ENCODE results near the gene MBD3L2.

Gene MBD3L2

DNA sequence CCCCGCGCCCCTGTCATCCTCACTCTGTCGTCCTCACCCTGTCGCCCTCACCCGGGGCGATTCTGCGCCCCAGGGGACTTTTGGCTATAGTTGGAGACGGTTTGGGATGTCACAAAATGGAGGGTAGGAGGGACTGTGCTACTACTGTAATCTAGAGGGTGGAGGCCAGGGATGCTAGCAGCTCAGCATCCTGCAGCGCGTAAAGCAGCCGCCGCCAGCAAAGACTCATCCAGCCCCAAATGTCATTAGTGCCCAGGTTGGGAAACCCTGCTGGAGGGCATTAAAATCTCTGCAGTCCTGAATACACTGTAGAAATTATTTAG, 20.7 kb downstream of the MBD3L2 start:
- H3K27ac Mint-ChIP-seq: peak overlapping the region; percentile 90
- peaks cover 7% of the 10 kb centered on the region for H3K9me3 Mint-ChIP-seq
- ATAC-seq (ENCODE audit: low read depth) (peak; percentile 2), DNase-seq (ENCODE audit: low spot score in 2 of 2) (no peak)
- H3K4me1 Mint-ChIP-seq: peaks cover 12% of the 10 kb centered on the region
- H3K4me3 Mint-ChIP-seq: peak overlapping the region; percentile 97
- peaks cover 15% of the 10 kb centered on the region for H3K36me3 Mint-ChIP-seq
- H3K27me3 Mint-ChIP-seq: no peaks in the 10 kb centered on the region

DNA sequence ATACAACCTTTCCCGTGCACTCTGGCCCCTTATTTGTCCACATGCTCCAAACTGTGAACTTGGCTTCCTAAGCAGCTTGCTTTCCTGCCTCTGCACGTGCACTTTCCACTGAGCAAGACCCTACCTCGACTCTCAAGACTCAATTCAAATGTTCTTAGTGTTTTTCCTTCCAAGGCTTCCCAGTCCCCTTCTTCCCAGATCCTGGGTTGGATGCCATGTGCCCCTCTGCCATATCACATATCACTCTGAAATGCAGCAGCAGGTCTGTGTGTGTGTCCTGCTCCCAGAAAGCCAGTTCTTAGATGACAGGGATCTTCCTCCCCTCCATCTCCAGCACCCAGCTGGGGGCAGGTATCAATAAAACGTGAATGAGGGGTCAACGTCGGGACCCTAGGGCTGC, 23.4 kb downstream of the MBD3L2 start:
- Mint-ChIP-seq H3K36me3 (peaks cover 37% of the 10 kb centered on the region), H3K9me3 (peaks cover 6% of the 10 kb centered on the region), H3K4me3 (no peak overlapping the region), H3K4me1 (peaks cover 12% of the 10 kb centered on the region), H3K27me3 (no peaks in the 10 kb centered on the region), H3K27ac (no peak overlapping the region)
- DNase-seq (ENCODE audit: low spot score in 2 of 2) (peak in 1 of 2 donors; percentile 7), ATAC-seq (ENCODE audit: low read depth) (no peak)

DNA sequence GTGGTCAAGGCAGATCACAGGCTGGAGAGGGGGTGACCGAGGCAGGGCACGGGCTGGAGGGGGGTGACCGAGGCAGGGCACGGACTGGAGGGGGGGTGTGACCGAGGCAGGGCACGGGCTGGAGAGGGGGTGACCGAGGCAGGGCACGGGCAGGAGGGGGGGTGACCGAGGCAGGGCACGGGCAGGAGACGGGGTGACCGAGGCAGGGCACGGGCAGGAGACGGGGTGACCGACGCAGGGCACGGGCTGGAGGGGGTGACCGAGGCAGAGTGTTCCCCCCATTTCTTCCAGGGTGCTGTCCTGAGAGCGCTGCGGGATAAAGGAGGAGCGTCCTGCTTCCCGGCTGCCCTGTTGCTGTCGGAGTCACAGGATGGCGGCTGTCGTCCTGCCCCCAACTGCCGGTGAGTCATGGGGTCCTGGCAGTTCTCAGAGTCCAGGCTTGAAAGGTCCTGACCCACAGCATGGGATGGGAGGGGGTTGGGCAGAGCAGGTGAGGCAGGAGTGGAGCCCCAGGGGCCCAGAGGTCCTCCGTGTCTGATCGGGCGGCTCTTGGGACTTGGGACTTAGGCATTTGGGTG, 25.7 kb downstream of the MBD3L2 start:
- peaks cover 8% of the 10 kb centered on the region for H3K4me1 Mint-ChIP-seq
- DNase-seq (ENCODE audit: low spot score in 2 of 2): peak in 1 of 2 donors; percentile 6
- H3K27ac Mint-ChIP-seq: no peak overlapping the region
- no peaks in the 10 kb centered on the region for H3K27me3 Mint-ChIP-seq
- ATAC-seq (ENCODE audit: low read depth): no peak
- no peak overlapping the region for H3K4me3 Mint-ChIP-seq
- H3K36me3 Mint-ChIP-seq: peaks cover 56% of the 10 kb centered on the region
- peaks cover 14% of the 10 kb centered on the region for H3K9me3 Mint-ChIP-seq

DNA sequence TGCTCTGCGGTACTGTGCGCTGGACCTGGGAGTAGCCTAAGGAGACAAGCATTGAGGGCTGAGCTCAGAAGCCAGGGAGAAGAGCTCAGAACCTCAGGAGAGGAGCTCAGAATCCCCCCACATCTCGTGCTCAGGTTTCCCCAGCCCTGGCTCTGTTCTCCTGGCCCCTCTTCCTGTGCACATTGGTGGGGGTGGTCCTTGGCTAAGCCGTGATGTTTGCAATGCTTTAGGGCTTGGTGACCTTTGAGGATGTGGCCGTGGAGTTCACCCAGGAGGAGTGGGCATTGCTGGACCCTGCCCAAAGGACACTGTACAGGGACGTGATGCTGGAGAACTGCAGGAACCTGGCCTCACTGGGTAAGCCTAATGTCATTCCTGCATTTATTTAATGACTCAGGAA, 27.0 kb downstream of the MBD3L2 start:
- peaks cover 8% of the 10 kb centered on the region for H3K4me1 Mint-ChIP-seq
- ATAC-seq (ENCODE audit: low read depth) (no peak), DNase-seq (ENCODE audit: low spot score in 2 of 2) (peak in 1 of 2 donors; percentile 8)
- no peak overlapping the region for H3K27ac Mint-ChIP-seq
- peaks cover 14% of the 10 kb centered on the region for H3K9me3 Mint-ChIP-seq
- no peak overlapping the region for H3K4me3 Mint-ChIP-seq
- no peaks in the 10 kb centered on the region for H3K27me3 Mint-ChIP-seq
- peaks cover 69% of the 10 kb centered on the region for H3K36me3 Mint-ChIP-seq

DNA sequence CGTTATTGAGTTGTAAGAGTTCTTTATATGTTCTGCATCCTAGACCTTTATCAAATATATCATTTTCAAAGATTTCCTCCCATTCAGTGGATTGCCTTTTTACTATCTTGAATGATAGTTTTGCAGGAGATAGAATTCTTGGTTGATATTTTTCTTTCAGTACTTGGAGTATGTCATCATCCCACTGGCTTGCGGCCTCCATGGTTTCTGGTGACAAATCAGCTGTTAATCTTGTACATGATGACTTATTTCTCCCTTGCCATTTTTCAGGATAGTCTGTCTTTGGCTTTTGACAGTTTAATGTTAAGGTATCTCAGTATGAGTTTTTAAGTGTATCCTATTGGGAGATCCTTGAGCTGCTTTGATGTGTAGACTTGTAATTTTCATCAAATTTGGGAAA, 28.9 kb downstream of the MBD3L2 start:
- H3K36me3 Mint-ChIP-seq: peaks cover 71% of the 10 kb centered on the region
- peaks cover 18% of the 10 kb centered on the region for H3K9me3 Mint-ChIP-seq
- DNase-seq (ENCODE audit: low spot score in 2 of 2) (no peak), ATAC-seq (ENCODE audit: low read depth) (no peak)
- no peaks in the 10 kb centered on the region for H3K27me3 Mint-ChIP-seq
- H3K4me3 Mint-ChIP-seq: no peak overlapping the region
- no peak overlapping the region for H3K27ac Mint-ChIP-seq
- peaks cover 3% of the 10 kb centered on the region for H3K4me1 Mint-ChIP-seq

DNA sequence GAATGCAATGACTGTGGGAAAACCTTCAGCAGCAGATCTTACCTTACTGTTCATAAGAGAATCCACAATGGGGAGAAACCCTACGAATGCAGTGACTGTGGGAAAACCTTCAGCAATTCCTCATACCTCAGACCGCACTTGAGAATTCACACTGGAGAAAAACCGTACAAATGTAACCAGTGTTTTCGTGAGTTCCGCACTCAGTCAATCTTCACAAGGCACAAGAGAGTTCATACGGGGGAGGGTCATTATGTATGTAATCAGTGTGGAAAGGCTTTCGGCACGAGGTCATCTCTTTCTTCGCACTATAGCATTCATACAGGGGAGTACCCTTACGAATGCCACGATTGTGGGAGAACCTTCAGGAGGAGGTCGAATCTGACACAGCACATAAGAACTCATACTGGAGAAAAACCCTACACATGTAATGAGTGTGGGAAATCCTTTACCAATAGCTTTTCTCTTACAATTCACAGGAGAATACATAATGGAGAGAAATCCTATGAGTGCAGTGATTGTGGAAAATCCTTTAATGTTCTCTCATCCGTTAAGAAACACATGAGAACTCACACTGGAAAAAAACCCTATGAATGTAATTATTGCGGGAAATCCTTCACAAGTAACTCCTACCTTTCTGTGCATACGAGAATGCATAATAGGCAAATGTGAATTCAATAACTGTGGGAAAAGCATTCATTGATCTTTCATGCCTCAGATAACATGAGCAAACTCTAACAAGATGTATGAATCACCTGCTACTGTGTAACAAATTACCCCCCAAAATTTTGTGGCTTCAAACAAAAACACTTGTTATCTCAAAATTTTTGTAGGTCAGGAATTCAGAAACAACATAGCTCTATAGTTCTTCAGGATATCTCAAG, 34.2 kb downstream of the MBD3L2 start:
- DNase-seq (ENCODE audit: low spot score in 2 of 2) (no peak), ATAC-seq (ENCODE audit: low read depth) (no peak)
- Mint-ChIP-seq H3K27me3 (no peaks in the 10 kb centered on the region), H3K4me3 (no peak overlapping the region), H3K9me3 (peaks cover 17% of the 10 kb centered on the region), H3K27ac (no peak overlapping the region), H3K36me3 (peaks cover 51% of the 10 kb centered on the region), H3K4me1 (no peaks in the 10 kb centered on the region)

DNA sequence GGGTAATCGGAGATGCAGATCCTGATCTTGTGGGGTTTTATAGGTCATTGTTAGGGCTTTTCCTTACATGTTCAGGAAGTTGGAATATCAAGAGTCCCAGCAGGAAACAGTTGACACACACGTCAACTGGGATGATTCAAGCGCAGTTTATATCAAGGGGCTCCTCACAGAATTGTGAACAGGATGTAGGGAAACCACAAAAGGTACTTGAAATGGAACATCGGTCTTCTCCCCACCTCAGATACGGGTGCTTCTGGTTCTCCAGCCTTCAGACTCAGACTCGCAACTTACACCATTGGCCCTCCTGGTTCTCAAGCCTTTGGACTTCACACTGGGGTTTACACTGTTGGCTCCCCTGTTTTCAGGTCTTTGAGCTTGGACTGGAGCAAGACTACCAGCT, 39.9 kb downstream of the MBD3L2 start:
- Mint-ChIP-seq H3K36me3 (peaks cover 19% of the 10 kb centered on the region), H3K4me3 (no peak overlapping the region), H3K27ac (no peak overlapping the region), H3K27me3 (no peaks in the 10 kb centered on the region), H3K4me1 (no peaks in the 10 kb centered on the region), H3K9me3 (peaks cover 6% of the 10 kb centered on the region)
- ATAC-seq (ENCODE audit: low read depth) (no peak), DNase-seq (ENCODE audit: low spot score in 2 of 2) (no peak)

DNA sequence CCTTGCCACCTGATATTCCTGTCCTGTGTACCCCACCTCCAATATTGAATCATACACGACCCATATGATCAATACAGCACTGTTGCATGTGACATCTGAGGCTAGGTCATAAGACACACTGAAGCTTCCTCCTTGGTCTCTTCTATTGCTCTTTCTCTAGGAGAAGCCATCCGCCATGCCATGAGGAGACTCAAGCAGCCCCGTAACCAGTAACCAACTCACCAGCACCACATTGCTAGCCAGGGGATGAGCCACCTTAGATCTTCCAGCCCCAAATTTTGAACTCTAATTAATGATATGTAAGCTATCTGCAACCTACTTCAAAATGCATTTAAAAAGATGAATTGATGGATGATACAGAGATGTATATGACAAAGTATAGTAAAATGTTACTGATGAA, 49.0 kb downstream of the MBD3L2 start:
- ATAC-seq (ENCODE audit: low read depth) (no peak), DNase-seq (ENCODE audit: low spot score in 2 of 2) (no peak)
- peaks cover 4% of the 10 kb centered on the region for H3K36me3 Mint-ChIP-seq
- peaks cover 14% of the 10 kb centered on the region for H3K9me3 Mint-ChIP-seq
- no peaks in the 10 kb centered on the region for H3K27me3 Mint-ChIP-seq
- H3K27ac Mint-ChIP-seq: peak overlapping the region; percentile 90
- H3K4me1 Mint-ChIP-seq: peaks cover 3% of the 10 kb centered on the region
- H3K4me3 Mint-ChIP-seq: peak overlapping the region; percentile 96

DNA sequence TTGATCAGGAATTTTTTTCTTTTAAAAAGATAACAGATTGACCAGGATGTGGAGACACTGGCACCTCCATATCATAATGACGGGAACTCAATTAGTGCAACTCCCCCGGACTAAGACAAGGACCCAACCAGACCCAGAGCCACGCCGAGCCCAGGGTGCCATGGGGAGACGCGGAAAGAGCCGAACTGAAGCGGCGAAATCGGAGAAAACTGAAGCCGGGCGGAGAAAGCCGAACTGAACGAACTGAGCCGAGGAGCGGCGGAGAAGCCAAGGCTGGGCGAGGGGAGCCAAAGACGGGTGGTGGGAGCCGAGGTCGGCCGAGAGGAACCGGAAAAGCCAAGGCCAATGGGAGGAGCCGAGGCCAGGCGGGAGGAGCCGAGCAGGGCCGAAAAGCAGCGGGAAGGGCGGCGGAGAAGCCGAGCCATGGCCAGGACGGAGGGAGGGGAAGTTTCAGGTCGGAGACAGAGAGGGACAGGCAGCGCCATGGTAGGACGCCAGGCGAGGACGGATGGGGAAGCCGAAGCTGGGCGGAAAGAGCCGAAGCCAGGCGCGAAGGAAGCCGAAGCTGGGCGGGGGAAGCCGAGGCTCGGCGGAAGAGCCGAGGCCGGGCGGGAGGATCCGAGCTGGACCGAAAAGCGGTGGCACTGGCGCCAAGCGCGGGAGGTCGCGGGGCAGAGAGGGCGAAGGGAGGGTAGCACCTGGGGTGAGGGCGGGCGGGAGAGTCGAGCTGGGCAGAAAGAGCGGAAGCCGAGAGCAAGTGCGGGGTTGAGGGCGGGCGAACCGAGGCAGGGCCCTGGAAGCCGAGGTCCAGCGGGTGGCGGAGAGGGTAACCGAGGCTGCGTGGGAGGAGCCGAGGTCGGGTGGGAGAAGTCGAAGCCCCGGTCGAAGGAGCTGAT, 49.8 kb downstream of the MBD3L2 start:
- Mint-ChIP-seq H3K36me3 (peaks cover 4% of the 10 kb centered on the region), H3K9me3 (peaks cover 14% of the 10 kb centered on the region), H3K4me1 (peaks cover 3% of the 10 kb centered on the region), H3K27ac (peak overlapping the region; percentile 90), H3K27me3 (no peaks in the 10 kb centered on the region), H3K4me3 (peak overlapping the region; percentile 96)
- peak; percentile 86 for ATAC-seq (ENCODE audit: low read depth)
- peak; percentile 80 to 85 for DNase-seq (ENCODE audit: low spot score in 2 of 2)

DNA sequence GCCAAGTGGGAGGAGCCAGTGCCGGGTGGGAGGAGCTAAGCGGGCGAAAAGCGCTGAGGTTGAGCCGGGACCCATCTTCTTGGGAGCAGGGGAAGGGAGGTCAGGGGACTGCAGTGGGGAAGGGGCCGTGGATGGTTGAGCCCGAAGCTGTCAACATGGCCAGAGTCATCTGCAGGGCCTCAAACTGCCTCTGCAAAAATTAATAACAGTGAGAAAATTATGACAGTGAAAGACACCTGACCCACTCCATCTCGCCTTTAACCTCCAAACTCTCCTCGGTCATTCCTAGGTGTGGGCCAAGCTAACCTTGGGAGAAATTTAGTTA, 50.4 kb downstream of the MBD3L2 start:
- Mint-ChIP-seq H3K36me3 (peaks cover 4% of the 10 kb centered on the region), H3K4me3 (peak overlapping the region; percentile 96), H3K9me3 (peaks cover 14% of the 10 kb centered on the region), H3K27me3 (no peaks in the 10 kb centered on the region), H3K27ac (peak overlapping the region; percentile 90), H3K4me1 (peaks cover 3% of the 10 kb centered on the region)
- DNase-seq (ENCODE audit: low spot score in 2 of 2) (no peak), ATAC-seq (ENCODE audit: low read depth) (no peak)

Measured in memory B cell (primary cell).